HG03575 (cell line): ENCODE measurements around the gene OASL.

ENCODE experiments used
- ATAC-seq: cut with Tn5 transposase; IDR thresholded peaks from one replicate; pipeline ENCODE4 v1.9.1; 2021; ENCODE audit not compliant: unreplicated experiment, insufficient number of reproducible peaks, low FRiP score; ENCODE audit errors: extremely low read depth

Gene OASL

GRCh38 chr12:121018860-121019617 lies 20.0 kb downstream of the OASL start:
- ATAC-seq, result no peak

GRCh38 chr12:121017966-121018491 lies 21.0 kb downstream of the OASL start:
- no peak for ATAC-seq

- ATAC-seq, result peak; percentile 50
These were observed 22.9 kb downstream of the OASL start, which contains the start of gene C12orf43 for GRCh38 chr12:121015825-121016766. TSS of gene C12orf43 (minus strand) at chr12:121016487. CDS start at chr12:121016474, 13 bp downstream.

- ATAC-seq, result no peak
These were observed 25.3 kb downstream of the OASL start for GRCh38 chr12:121013715-121014114.

GRCh38 chr12:121011820-121012219 lies 27.2 kb downstream of the OASL start:
- ATAC-seq, result no peak

GRCh38 chr12:121010860-121011259 lies 28.2 kb downstream of the OASL start:
- no peak for ATAC-seq

- ATAC-seq, result no peak
These were observed 29.3 kb downstream of the OASL start for GRCh38 chr12:121009741-121010140.

- no peak for ATAC-seq
These were observed 30.5 kb downstream of the OASL start for GRCh38 chr12:121008347-121009098.

- ATAC-seq, result no peak
These were observed 33.7 kb downstream of the OASL start for GRCh38 chr12:121005346-121005815.

GRCh38 chr12:121004253-121004815 lies 34.7 kb downstream of the OASL start:
- no peak for ATAC-seq

- ATAC-seq, result no peak
These were observed 35.4 kb downstream of the OASL start for GRCh38 chr12:121003650-121004049.

GRCh38 chr12:121001841-121002483 lies 37.1 kb downstream of the OASL start:
- ATAC-seq, result no peak

GRCh38 chr12:121001060-121001459 lies 38.0 kb downstream of the OASL start:
- no peak for ATAC-seq

GRCh38 chr12:121000530-121000929 lies 38.5 kb downstream of the OASL start:
- no peak for ATAC-seq

- ATAC-seq, result no peak
These were observed 39.6 kb downstream of the OASL start for GRCh38 chr12:120999191-121000120.

- no peak for ATAC-seq
These were observed 40.6 kb downstream of the OASL start for GRCh38 chr12:120998435-120998834.

GRCh38 chr12:120997448-120997847 lies 41.6 kb downstream of the OASL start:
- no peak for ATAC-seq
